GM20000 (cell line): ENCODE results near the gene PAK1.
"Not testable (repeated sequence)": the region's sequence is repeated elsewhere in the genome, so short reads cannot be mapped to it uniquely, and the experiment has no call there.

ENCODE experiments used
- DNase-seq: peaks from one replicate; pipeline ENCODE4 v3.0.0; 2012; ENCODE audit warnings: low spot score
- TF ChIP-seq, protein P1 (sequence below): IDR thresholded peaks from 2 replicates; pipeline ENCODE4 v1.5.1; 2012; ENCODE audit warnings: mild to moderate bottlenecking, control low read depth; ENCODE audit errors: extremely low read depth, missing control alignments

Gene PAK1

GRCh38 chr11:77397631-77398030, 76.3 kb downstream of the PAK1 start:
- DNase-seq = no peak
- TF ChIP-seq, protein P1, sequence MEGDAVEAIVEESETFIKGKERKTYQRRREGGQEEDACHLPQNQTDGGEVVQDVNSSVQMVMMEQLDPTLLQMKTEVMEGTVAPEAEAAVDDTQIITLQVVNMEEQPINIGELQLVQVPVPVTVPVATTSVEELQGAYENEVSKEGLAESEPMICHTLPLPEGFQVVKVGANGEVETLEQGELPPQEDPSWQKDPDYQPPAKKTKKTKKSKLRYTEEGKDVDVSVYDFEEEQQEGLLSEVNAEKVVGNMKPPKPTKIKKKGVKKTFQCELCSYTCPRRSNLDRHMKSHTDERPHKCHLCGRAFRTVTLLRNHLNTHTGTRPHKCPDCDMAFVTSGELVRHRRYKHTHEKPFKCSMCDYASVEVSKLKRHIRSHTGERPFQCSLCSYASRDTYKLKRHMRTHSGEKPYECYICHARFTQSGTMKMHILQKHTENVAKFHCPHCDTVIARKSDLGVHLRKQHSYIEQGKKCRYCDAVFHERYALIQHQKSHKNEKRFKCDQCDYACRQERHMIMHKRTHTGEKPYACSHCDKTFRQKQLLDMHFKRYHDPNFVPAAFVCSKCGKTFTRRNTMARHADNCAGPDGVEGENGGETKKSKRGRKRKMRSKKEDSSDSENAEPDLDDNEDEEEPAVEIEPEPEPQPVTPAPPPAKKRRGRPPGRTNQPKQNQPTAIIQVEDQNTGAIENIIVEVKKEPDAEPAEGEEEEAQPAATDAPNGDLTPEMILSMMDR = no peak

DNA sequence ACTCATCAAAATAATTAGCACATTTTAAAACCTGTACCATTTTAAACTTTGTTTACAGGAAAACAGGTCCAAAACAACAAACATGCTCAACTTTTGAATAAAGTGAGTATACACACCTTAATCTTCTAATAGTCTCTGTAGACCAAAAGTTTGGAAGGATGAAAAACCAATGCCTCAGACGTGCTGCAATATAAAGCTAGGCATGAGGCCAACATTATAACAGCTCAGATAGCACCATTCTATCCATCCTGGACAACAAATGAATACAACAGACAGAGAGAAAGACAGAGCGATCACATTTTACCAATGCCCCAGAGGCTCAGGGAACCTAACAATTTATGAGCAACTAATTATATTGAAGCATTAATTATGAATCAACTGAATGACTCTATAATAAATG, 77.0 kb downstream of the PAK1 start:
- no peak for DNase-seq

DNA sequence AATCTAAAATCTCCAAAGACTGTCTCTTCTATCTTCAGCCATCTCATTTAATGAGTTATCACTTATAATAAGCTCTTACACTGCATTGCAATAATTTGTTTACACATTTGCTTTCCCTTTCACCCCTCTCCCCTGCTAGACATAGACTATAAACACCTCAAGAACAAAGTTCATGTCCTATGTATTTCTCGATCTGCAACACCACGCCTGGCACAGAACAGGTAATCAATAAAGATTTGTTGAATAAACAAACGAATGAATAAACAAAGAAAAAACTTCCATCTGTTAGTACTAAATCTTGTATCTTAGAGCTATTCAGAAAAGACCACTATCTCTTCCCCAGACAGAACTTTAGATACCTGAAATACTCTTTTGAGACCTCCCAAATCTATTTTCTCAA, 77.6 kb downstream of the PAK1 start:
- TF ChIP-seq, protein P1 = no peak
- DNase-seq = no peak

More for the DNA sequence above, 77.0 kb downstream of the PAK1 start:
- TF ChIP-seq, protein P1 = no peak

DNA sequence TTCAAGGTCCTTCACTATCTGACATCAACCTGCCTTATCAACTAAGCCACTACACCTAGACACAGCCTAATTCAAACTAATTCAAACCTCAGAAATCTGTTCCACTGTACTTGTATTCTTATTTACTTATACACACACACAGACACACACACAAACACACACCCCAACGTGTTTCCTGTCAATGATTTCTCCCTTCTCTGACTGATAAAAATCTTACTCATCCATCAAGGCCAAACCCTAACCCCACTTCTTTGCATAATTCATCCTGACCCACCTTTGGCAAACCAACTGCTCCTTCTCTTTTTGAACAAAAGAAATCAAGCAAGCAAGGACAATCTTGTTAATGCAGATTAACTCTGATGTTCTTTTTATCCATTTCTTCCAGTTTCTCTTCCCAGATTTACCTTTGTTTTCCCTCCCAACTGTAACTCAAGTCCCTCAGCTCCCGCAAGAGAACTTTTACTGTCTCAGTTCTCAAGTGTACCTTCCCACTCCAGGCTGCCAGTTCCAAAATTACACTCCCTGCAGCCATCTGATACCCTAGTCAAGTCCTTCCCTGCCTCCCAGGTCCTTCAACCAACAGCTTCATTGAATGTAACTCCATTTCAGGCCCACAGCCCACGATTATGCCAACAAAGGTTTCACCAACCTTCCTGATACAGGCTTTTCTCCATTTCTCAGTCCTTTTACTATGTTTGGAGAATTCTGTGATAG, 78.3 kb downstream of the PAK1 start:
- TF ChIP-seq, protein P1 = no peak
- no peak for DNase-seq

DNA sequence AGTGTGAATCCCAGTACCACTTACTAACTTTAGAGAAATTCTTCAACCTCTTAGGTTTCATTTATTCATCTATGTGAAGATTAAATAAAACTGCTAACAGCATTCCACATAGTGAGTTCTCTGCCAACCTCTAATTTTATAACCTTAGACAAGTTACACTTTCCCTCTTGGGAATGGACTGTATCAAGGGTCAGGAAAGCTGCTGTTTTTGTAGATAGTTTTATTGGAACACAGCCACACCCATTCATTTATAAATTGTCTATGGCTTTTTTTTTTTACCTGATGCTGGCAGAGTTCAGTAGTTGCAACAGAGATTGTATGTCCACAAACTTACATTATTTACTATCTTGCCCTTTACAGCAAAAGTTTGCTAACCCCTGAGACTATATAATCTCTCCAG, 81.1 kb downstream of the PAK1 start:
- no peak for DNase-seq
- TF ChIP-seq, protein P1 = no peak

DNA sequence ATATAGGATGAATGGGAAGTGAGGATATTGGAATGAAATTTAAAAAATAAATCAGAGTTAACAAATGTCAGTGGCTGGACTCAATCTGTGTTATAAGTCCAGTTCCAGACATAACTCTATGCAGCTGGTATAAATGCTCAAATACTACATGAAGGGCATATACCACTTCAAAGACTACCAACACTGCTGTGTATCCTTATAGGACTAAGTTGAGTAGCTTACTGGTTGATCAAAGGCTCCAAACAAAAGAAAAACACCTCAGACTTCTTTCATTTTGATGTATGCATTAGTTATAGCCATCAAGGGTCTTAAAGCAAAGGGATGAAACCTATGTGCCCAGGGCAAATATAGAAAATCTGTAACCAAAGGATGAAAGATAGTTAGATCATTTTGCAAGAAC, 86.2 kb downstream of the PAK1 start:
- TF ChIP-seq, protein P1 = no peak

GRCh38 chr11:77386178-77386577, 87.7 kb downstream of the PAK1 start:
- TF ChIP-seq, protein P1 = no peak
- DNase-seq = no peak

More for the DNA sequence above, 86.2 kb downstream of the PAK1 start:
- no peak for DNase-seq

DNA sequence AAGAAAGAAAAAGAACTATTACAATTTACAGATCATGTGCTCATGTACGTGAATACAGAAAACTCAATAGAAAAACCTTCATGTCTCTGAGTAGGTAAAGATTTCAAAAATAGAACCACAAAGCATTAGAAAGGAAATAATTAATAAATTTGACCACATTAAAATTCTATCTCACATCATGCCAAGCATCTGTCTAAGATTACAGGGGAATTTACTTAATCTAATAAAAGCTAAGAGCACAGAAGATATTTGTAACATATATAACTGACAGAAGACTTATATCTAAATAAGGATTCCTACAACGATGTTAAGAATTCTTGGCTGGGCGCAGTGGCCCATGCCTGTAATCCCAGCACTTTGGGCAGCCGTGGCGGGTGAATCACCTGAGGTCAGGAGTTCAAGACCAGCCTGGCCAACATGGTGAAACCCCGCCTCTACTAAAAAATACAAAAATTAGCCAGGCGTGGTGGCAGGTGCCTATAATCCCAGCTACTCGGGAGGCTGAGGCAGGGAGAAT, 88.6 kb downstream of the PAK1 start:
- not testable (repeated sequence) for DNase-seq
